A549 treated with dexamethasone at 1 μM for 4 hours (cell line): ENCODE measurements around the gene ADCK2. TPM values are rescaled to one million over a fixed set of nuclear protein-coding genes. Genes with fewer than 3 reads are reported as not detected.

ENCODE experiments used
- total RNA-seq: library from RNA; stranded (reverse); fragments of 200-300 nt; extraction: Qiagen RNA extraction; gene quantifications from 5 replicates; pipeline ENCODE4 v1.2.3, GENCODE V29; 2022

Gene ADCK2
- total RNA-seq = 16.6 to 23.7 TPM (median 20.9 TPM) in 5 replicates

GRCh38 chr7:140672382-140673062 is at the start of gene ADCK2:
ADCK2 (plus strand) TSS chr7:140672945; CDS start chr7:140673331, 386 bp downstream.

GRCh38 chr7:140640727-140641523 is 31.8 kb upstream of the ADCK2 start, which contains the start of gene DENND2A:
DENND2A (minus strand) TSS chr7:140640813; CDS start chr7:140602397, 38,416 bp downstream.

GRCh38 chr7:140696680-140697446 is 24.1 kb downstream of the ADCK2 start, which contains the start of gene NDUFB2:
NDUFB2 (plus strand) TSS chr7:140696708; CDS start chr7:140696745, 37 bp downstream.

Other genes starting within 250 kb of the ADCK2 start
- 64.5 to 72.1 TPM (median 67.4 TPM) in 5 replicates for gene MKRN1, start 193.4 kb upstream of the ADCK2 start, total RNA-seq
- 0.59 to 1.1 TPM (median 0.78 TPM) in 5 replicates for gene DENND2A, start 32.1 kb upstream of the ADCK2 start, total RNA-seq
- gene NDUFB2, start 23.8 kb downstream of the ADCK2 start, total RNA-seq = 271 to 384 TPM (median 286 TPM) in 5 replicates